IMR-90 (cell line): Measurements from ENCODE around the gene SNRPD3. TPM values are rescaled to one million over a fixed set of nuclear protein-coding genes. Genes with fewer than 3 reads are reported as not detected.

ENCODE experiments used
- ATAC-seq: fragments of 200-7000 bp; cut with Tn5 transposase; 2 replicates; pipeline ENCODE4 v1.9.1; 2020; ENCODE audit warnings: low read depth, mild to moderate bottlenecking, moderate library complexity
- BruUV-seq: library from RNA; stranded (reverse); fragments of 400-500 nt; replicated peaks from 2 replicates; lab custom pipeline; 2021; lab: Mats Ljungman, UMichigan
- CTCF ChIA-PET: fragments of 300-600 bp; formaldehyde crosslinking; extraction: SDS; loops from one replicate; lab custom pipeline; 2021; ENCODE audit warnings: antibody characterized with exemption; lab: Yijun Ruan, JAX
- POLR2A ChIA-PET: fragments of 300-600 bp; sonication (Branson Sonifier 250); formaldehyde crosslinking; loops from one replicate; lab custom pipeline; 2022; ENCODE audit warnings: antibody characterized with exemption; ENCODE audit not compliant: unreplicated experiment; lab: Charles Lee
- DNase-seq: peaks from one replicate; pipeline ENCODE4 v3.0.0; 2013
- H2AFZ ChIP-seq: replicated peaks from 2 replicates; pipeline ENCODE3; 2013; ENCODE audit warnings: low read length, mild to moderate bottlenecking; ENCODE audit not compliant: poor library complexity
- H2AK5ac ChIP-seq: 2 replicates; pipeline ENCODE4 v1.6.1; 2013; ENCODE audit warnings: low read depth, low read length, inconsistent platforms
- H2AK9ac ChIP-seq: replicated peaks from 2 replicates; pipeline ENCODE3; 2013; ENCODE audit warnings: mild to moderate bottlenecking, low read depth, low read length, moderate library complexity; ENCODE audit not compliant: poor library complexity
- H2BK120ac ChIP-seq: 2 replicates; pipeline ENCODE4 v1.6.1; 2013; ENCODE audit warnings: low read depth, low read length, inconsistent platforms
- H2BK15ac ChIP-seq: 3 replicates; pipeline ENCODE4 v1.6.1; 2013; ENCODE audit warnings: low read depth, low read length, inconsistent platforms
- H2BK20ac ChIP-seq: 2 replicates; pipeline ENCODE4 v1.6.1; 2013; ENCODE audit warnings: low read depth, mild to moderate bottlenecking, inconsistent platforms, low read length, moderate library complexity
- H2BK5ac ChIP-seq: 2 replicates; pipeline ENCODE4 v1.6.1; 2013; ENCODE audit warnings: mild to moderate bottlenecking, low read depth, low read length, inconsistent platforms; ENCODE audit not compliant: poor library complexity, severe bottlenecking
- H3K14ac ChIP-seq: replicated peaks from 2 replicates; pipeline ENCODE4 v1.6.1; 2013; ENCODE audit warnings: low read depth, low read length, inconsistent platforms
- H3K18ac ChIP-seq: 2 replicates; pipeline ENCODE4 v1.6.1; 2013; ENCODE audit warnings: low read depth, low read length, control low read depth
- H3K23ac ChIP-seq: 2 replicates; pipeline ENCODE4 v1.6.1; 2013; ENCODE audit warnings: low read depth, low read length, inconsistent platforms
- H3K27ac ChIP-seq: 2 replicates; pipeline ENCODE4 v1.5.1; 2013; ENCODE audit warnings: mild to moderate bottlenecking, control low read depth, low read length; ENCODE audit not compliant: insufficient read depth
- H3K27me3 ChIP-seq: 2 replicates; pipeline ENCODE4 v1.6.1; 2013; ENCODE audit warnings: low read length; ENCODE audit not compliant: control insufficient read depth, insufficient read depth
- H3K36me3 ChIP-seq: 2 replicates; pipeline ENCODE4 v1.6.1; 2013; ENCODE audit warnings: low read length, mixed read lengths; ENCODE audit not compliant: control insufficient read depth, insufficient read depth
- H3K4ac ChIP-seq: 2 replicates; pipeline ENCODE4 v1.6.1; 2013; ENCODE audit warnings: low read depth, low read length, inconsistent platforms
- H3K4me1 ChIP-seq: 2 replicates; pipeline ENCODE4 v1.6.1; 2013; ENCODE audit warnings: low read length, mixed read lengths; ENCODE audit not compliant: control insufficient read depth, insufficient read depth
- H3K4me2 ChIP-seq: 2 replicates; pipeline ENCODE4 v1.6.1; 2013; ENCODE audit warnings: low read depth, mild to moderate bottlenecking, control low read depth, low read length, moderate library complexity
- H3K4me3 ChIP-seq: 2 replicates; pipeline ENCODE4 v1.5.1; 2013; ENCODE audit warnings: low read depth, mild to moderate bottlenecking, control low read depth, low read length, moderate library complexity; ENCODE audit not compliant: insufficient read depth
- H3K56ac ChIP-seq: 2 replicates; pipeline ENCODE4 v1.6.1; 2013; ENCODE audit warnings: low read length, inconsistent platforms; ENCODE audit not compliant: insufficient read depth; ENCODE audit errors: extremely low read depth
- H3K79me1 ChIP-seq, 2 experiments: 2 replicates each; pipeline ENCODE4 v1.6.1; 2013; ENCODE audit warnings: low read length in 2 of 2, inconsistent platforms in 1 of 2, low read depth in 1 of 2
- H3K9ac ChIP-seq: 2 replicates; pipeline ENCODE4 v1.6.1; 2013; ENCODE audit warnings: low read depth, low read length, control low read depth
- H3K9me1 ChIP-seq: 2 replicates; pipeline ENCODE4 v1.6.1; 2013; ENCODE audit warnings: low read length, inconsistent platforms; ENCODE audit not compliant: insufficient read depth
- H3K9me3 ChIP-seq: 2 replicates; pipeline ENCODE4 v1.6.1; 2013; ENCODE audit warnings: low read length; ENCODE audit not compliant: control insufficient read depth, insufficient read depth
- H4K20me1 ChIP-seq: 2 replicates; pipeline ENCODE4 v1.6.1; 2013; ENCODE audit warnings: low read length, inconsistent platforms; ENCODE audit not compliant: insufficient read depth
- H4K5ac ChIP-seq: 2 replicates; pipeline ENCODE4 v1.6.1; 2013; ENCODE audit warnings: mild to moderate bottlenecking, low read depth, low read length, control low read depth
- H4K8ac ChIP-seq, 2 experiments: 2 replicates each; pipeline ENCODE4 v1.6.1; 2013; ENCODE audit warnings: low read depth in 2 of 2, low read length in 2 of 2, control low read depth in 1 of 2, inconsistent platforms in 1 of 2
- H4K91ac ChIP-seq: 2 replicates; pipeline ENCODE4 v1.6.1; 2013; ENCODE audit warnings: low read depth, low read length, inconsistent platforms; ENCODE audit not compliant: insufficient read depth
- BHLHE40 ChIP-seq: fragments of 150-350 bp; IDR thresholded peaks from 2 replicates; pipeline ENCODE4 v1.6.1; 2016; ENCODE audit warnings: mild to moderate bottlenecking, low read depth, low read length
- MAFK ChIP-seq: IDR thresholded peaks from 2 replicates; pipeline ENCODE4 v1.6.1; 2012; ENCODE audit warnings: low read depth, low read length, improper control_type of control experiment
- NFE2L2 ChIP-seq: fragments of 150-350 bp; IDR thresholded peaks from 2 replicates; pipeline ENCODE4 v1.6.1; 2016; ENCODE audit warnings: low read depth, mild to moderate bottlenecking, low read length
- WGBS, 2 experiments: methylation state at CpG; one replicate each; pipeline versions ENCODE4 v1.1.5 to v1.1.7; 2013; ENCODE audit warnings: missing lambda C conversion rate in 2 of 2; ENCODE audit not compliant: insufficient read length in 1 of 2; ENCODE audit errors: extremely low coverage in 2 of 2; 5-methylcytosine and 5-hydroxymethylcytosine counted together
- dilution Hi-C: fragments of 300-500 bp; cut with HindIII; formaldehyde crosslinking; loops from one replicate; pipeline ENCODE4 v1.14.3; 2018; ENCODE audit warnings: low sequenced_read_pairs; ENCODE audit not compliant: unreplicated experiment
- in situ Hi-C: fragments of 300-500 bp; cut with MboI; formaldehyde crosslinking; loops from 3 replicates; pipeline ENCODE4 v1.14.3; 2019; ENCODE audit warnings: low sequenced_read_pairs, inconsistent platforms, mixed read lengths
- intact Hi-C: fragments of 100-400 bp; cut with micrococcal nuclease; formaldehyde crosslinking; loops from 2 replicates; pipeline ENCODE4 v1.10.0; 2022
- polyA plus RNA-seq, 3 experiments: library from polyadenylated mRNA; depleted of rRNA; stranded (reverse); fragments of >200 nt; gene quantifications; 2 replicates each; pipeline ENCODE4 v1.2.3, GENCODE V29; 2012; ENCODE audit warnings: low replicate concordance in 1 of 3
- total RNA-seq: library from RNA; depleted of rRNA; stranded (reverse); fragments of >200 nt; gene quantifications from 2 replicates; pipeline ENCODE4 v1.2.3, GENCODE V29; 2012
- TF ChIP-seq, protein P1 (sequence below): conservative IDR thresholded peaks from 2 replicates; pipeline ENCODE4 v1.5.1; 2012; ENCODE audit warnings: mild to moderate bottlenecking, low read depth, low read length, improper control_type of control experiment

Gene SNRPD3
- total and polyA plus RNA-seq, 2 of the 4 experiments (the other 2 are of a cell fraction): 158 to 283 TPM

DNA sequence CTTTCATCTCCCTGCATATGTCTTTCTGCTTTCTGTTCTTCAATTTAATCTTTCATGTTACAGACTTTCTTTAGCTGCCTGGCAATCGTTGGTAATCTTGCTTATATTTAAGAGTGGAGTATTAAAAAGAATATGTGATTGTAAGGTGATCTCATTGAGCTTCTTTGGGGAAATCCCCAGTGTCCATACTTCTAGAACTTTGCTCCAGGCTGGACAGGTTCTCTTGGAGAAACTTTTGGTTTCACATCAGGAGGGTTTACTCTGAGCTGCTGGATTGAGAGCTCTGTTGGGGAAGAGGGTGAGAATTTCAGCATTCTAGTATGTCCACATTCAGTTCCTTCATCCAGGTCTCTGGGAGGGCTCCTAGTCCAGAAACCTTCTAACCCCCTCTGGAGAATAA is 21.0 kb downstream of the SNRPD3 start:
- BruUV-seq: no TSS peak
- H2BK120ac ChIP-seq: no peak overlapping the region
- no peak overlapping the region for H3K27ac ChIP-seq
- H3K27me3 ChIP-seq: no peaks in the 10 kb centered on the region
- no peak overlapping the region for H2BK15ac ChIP-seq
- H2AK9ac ChIP-seq: no peak overlapping the region
- no peak overlapping the region for H3K18ac ChIP-seq
- H3K4me3 ChIP-seq: no peak overlapping the region
- no peak overlapping the region for H3K56ac ChIP-seq
- H3K36me3 ChIP-seq: peaks cover 27% of the 10 kb centered on the region
- no peak for ATAC-seq
- H4K20me1 ChIP-seq: peaks cover 4% of the 10 kb centered on the region; the same call in 1 of the 2 replicates
- DNase-seq: no peak
- ChIA-PET CTCF (no interaction called here), POLR2A (interaction anchor here (0.5 kb wide), 1 partner anchor 154 kb away, joined by 10 read pairs; no protein-coding TSS in a partner anchor)
- H3K79me1 ChIP-seq: peaks cover under 1 to 6% of the 10 kb centered on the region in 2 experiments; a peak in 2 of 4 replicates
- no peak for TF ChIP-seq NFE2L2
- TF ChIP-seq, protein P1, sequence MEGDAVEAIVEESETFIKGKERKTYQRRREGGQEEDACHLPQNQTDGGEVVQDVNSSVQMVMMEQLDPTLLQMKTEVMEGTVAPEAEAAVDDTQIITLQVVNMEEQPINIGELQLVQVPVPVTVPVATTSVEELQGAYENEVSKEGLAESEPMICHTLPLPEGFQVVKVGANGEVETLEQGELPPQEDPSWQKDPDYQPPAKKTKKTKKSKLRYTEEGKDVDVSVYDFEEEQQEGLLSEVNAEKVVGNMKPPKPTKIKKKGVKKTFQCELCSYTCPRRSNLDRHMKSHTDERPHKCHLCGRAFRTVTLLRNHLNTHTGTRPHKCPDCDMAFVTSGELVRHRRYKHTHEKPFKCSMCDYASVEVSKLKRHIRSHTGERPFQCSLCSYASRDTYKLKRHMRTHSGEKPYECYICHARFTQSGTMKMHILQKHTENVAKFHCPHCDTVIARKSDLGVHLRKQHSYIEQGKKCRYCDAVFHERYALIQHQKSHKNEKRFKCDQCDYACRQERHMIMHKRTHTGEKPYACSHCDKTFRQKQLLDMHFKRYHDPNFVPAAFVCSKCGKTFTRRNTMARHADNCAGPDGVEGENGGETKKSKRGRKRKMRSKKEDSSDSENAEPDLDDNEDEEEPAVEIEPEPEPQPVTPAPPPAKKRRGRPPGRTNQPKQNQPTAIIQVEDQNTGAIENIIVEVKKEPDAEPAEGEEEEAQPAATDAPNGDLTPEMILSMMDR: no peak
- TF ChIP-seq BHLHE40: no peak
- no peak for TF ChIP-seq MAFK
- no peak overlapping the region for H2AFZ ChIP-seq
- in situ Hi-C loops (no loop called here), dilution Hi-C loops (no loop called here), intact Hi-C loops (no loop called here)
- H3K9ac ChIP-seq: no peak overlapping the region
- H3K4me2 ChIP-seq: no peak overlapping the region
- H3K4ac ChIP-seq: no peak overlapping the region
- no peak overlapping the region for H4K8ac ChIP-seq
- H4K91ac ChIP-seq: no peak overlapping the region
- H3K14ac ChIP-seq: no peak overlapping the region
- H3K23ac ChIP-seq: no peak overlapping the region
- WGBS, 2 experiments: no CpG with 5 or more reads among the region's 1 CpG
- H3K9me3 ChIP-seq: no peaks in the 10 kb centered on the region
- H4K5ac ChIP-seq: no peak overlapping the region
- no peak overlapping the region for H2AK5ac ChIP-seq
- peaks cover 10% of the 10 kb centered on the region for H3K9me1 ChIP-seq
- H2BK5ac ChIP-seq: no peak overlapping the region
- no peak overlapping the region for H2BK20ac ChIP-seq
- peaks cover 14% of the 10 kb centered on the region for H3K4me1 ChIP-seq
